ENCODE results near the gene ATP10B. TPM values are rescaled to one million over a fixed set of nuclear protein-coding genes. Genes with fewer than 3 reads are reported as not detected.

Gene ATP10B
- total and polyA plus RNA-seq, 2 of the 13 experiments (the other 11 are each of a cell fraction or from before 2014, with no cell fraction given) = not detected

- TF ChIP-seq GZF1 (CRISPR knock-in tag; IDR thresholded peaks at IDR 0.05) (no peak), SNAPC5 (CRISPR knock-in tag; IDR thresholded peaks at IDR 0.05; ENCODE audit: borderline replicate concordance) (no peak), FOSL2 (CRISPR knock-in tag; IDR thresholded peaks at IDR 0.05) (no peak), SMC3 (IDR thresholded peaks at IDR 0.05; ENCODE audit: low read length) (no peak), MZF1 (CRISPR knock-in tag; IDR thresholded peaks at IDR 0.05; ENCODE audit: borderline replicate concordance) (no peak)
- WGBS (ENCODE audit: low lambda C conversion rate) = 85% methylated on average over 2 of the region's 2 CpGs
- CTCF ChIA-PET (ENCODE audit: low intra/inter-chr PET ratio, low total read pairs) = no interaction called here
- ATAC-seq (no peak), FAIRE-seq (no peak), DNase-seq (ENCODE audit: low spot score) (no peak)
- H3K9me3 ChIP-seq (ENCODE audit: low read length) = no peaks in the 10 kb centered on the region
- no peaks in the 10 kb centered on the region for H3K36me3 ChIP-seq (replicated peaks in 1 of 2; ENCODE audit: control insufficient read depth in 1 of 2, insufficient read depth in 2 of 2, low read length in 2 of 2)
- no peak overlapping the region for H2AFZ ChIP-seq (ENCODE audit: low read length)
- no peaks in the 10 kb centered on the region for H3K79me2 ChIP-seq (ENCODE audit: insufficient read depth, low read length)
- H4K20me1 ChIP-seq (ENCODE audit: insufficient read depth, low read length) = no peaks in the 10 kb centered on the region
- H3K9ac ChIP-seq (ENCODE audit: insufficient read depth, low read depth, low read length) = no peak overlapping the region
- H3K4me3 ChIP-seq (replicated peaks in 1 of 3; ENCODE audit: insufficient read depth in 1 of 3, low read depth in 2 of 3, low read length in 3 of 3) = no peak overlapping the region
- BruUV-seq (replicated peaks) = no TSS peak
- H3K4me2 ChIP-seq (ENCODE audit: low read depth, low read length) = no peak overlapping the region
- no peak overlapping the region for H3K27ac ChIP-seq (ENCODE audit: extremely low read length, insufficient read depth, low read length)
- intact Hi-C loops (cut with micrococcal nuclease; ENCODE audit: unreplicated experiment) = no loop called here
- H3K4me1 ChIP-seq (ENCODE audit: insufficient read depth, low read length) = no peaks in the 10 kb centered on the region
- in situ Hi-C loops (cut with HindIII; ENCODE audit: extremely low pct_ligation_motif_present, low pct_unique_long_range_greater_than_20kb) = no loop called here
- no peaks in the 10 kb centered on the region for H3K27me3 ChIP-seq (ENCODE audit: control insufficient read depth in 1 of 2, insufficient read depth in 2 of 2, low read length in 2 of 2)
- POLR2A ChIA-PET = no interaction called here
Measured at GRCh38 chr5:160692271-160692670, 159.7 kb downstream of the ATP10B start.

DNA sequence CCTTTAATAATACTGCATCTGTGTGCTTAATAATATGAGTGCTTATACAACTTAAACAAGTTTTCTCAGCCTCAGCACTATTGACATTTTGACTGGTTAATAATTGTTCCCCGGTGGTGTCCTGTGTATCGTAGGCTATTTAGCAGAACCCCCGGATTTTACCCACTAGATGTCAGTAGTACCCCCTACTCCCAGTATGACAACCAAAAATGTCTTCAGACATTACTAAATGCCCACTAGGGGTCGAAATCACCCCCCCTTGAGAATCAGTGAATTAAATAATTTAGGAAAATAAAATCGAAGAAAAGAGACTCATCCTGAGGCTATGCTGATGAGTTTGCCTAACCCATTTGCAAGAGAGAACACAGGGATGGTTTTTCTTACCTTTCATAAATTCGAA lies 166.3 kb downstream of the ATP10B start:
- POLR2A ChIA-PET = no interaction called here
- H3K79me2 ChIP-seq (ENCODE audit: insufficient read depth, low read length) = no peaks in the 10 kb centered on the region
- TF ChIP-seq ZNF772 (CRISPR knock-in tag; IDR thresholded peaks at IDR 0.05) (no peak), ZC3H13 (CRISPR knock-in tag; IDR thresholded peaks at IDR 0.05) (no peak), TCF7 (IDR thresholded peaks at IDR 0.05; ENCODE audit: low read depth) (no peak), CENPX (CRISPR knock-in tag; IDR thresholded peaks at IDR 0.05) (no peak), THRA (CRISPR knock-in tag; IDR thresholded peaks at IDR 0.05; ENCODE audit: borderline replicate concordance) (no peak), CTCF (CRISPR knock-in tag; IDR thresholded peaks at IDR 0.05) (peak; percentile 51), BORCS8-MEF2B (CRISPR knock-in tag; IDR thresholded peaks at IDR 0.05) (no peak), SMC3 (IDR thresholded peaks at IDR 0.05; ENCODE audit: low read length) (0 out of 2 replicates have a peak, but pooled peaks have one; percentile 5), STAG1 (CRISPR knock-in tag; IDR thresholded peaks at IDR 0.05) (peak; percentile 58), ZNF343 (CRISPR knock-in tag; IDR thresholded peaks at IDR 0.05) (no peak), HNRNPLL (IDR thresholded peaks at IDR 0.05; ENCODE audit: low read depth, low read length, poor library complexity, severe bottlenecking) (no peak), RAD21 (CRISPR knock-in tag; IDR thresholded peaks at IDR 0.05) (0 out of 2 replicates have a peak, but pooled peaks have one; percentile 16), ZBTB20 (CRISPR knock-in tag; IDR thresholded peaks at IDR 0.05; ENCODE audit: borderline replicate concordance, low read depth) (no peak)

More for the DNA sequence above, 166.3 kb downstream of the ATP10B start:
- in situ Hi-C loops (cut with HindIII; ENCODE audit: extremely low pct_ligation_motif_present, low pct_unique_long_range_greater_than_20kb) (no loop called here), intact Hi-C loops (cut with micrococcal nuclease; ENCODE audit: unreplicated experiment) (loop anchor here (1.0 to 2.0 kb wide), 2 partner anchors 102 to 247 kb away; no protein-coding TSS in a partner anchor)
- ATAC-seq (peak; percentile 92), DNase-seq (ENCODE audit: low spot score) (peak; percentile 45), FAIRE-seq (peak; percentile 72)
- Histone ChIP-seq H3K27me3 (ENCODE audit: control insufficient read depth in 1 of 2, insufficient read depth in 2 of 2, low read length in 2 of 2) (no peaks in the 10 kb centered on the region), H3K4me3 (replicated peaks in 1 of 3; ENCODE audit: insufficient read depth in 1 of 3, low read depth in 2 of 3, low read length in 3 of 3) (no peak overlapping the region), H3K9ac (ENCODE audit: insufficient read depth, low read depth, low read length) (no peak overlapping the region), H3K36me3 (replicated peaks in 1 of 2; ENCODE audit: control insufficient read depth in 1 of 2, insufficient read depth in 2 of 2, low read length in 2 of 2) (no peaks in the 10 kb centered on the region), H3K27ac (ENCODE audit: extremely low read length, insufficient read depth, low read length) (no peak overlapping the region), H3K9me3 (ENCODE audit: low read length) (no peaks in the 10 kb centered on the region), H3K4me1 (ENCODE audit: insufficient read depth, low read length) (no peaks in the 10 kb centered on the region), H3K4me2 (ENCODE audit: low read depth, low read length) (no peak overlapping the region), H4K20me1 (ENCODE audit: insufficient read depth, low read length) (no peaks in the 10 kb centered on the region), H2AFZ (ENCODE audit: low read length) (no peak overlapping the region)
- 3% methylated on average over 6 of the region's 6 CpGs for WGBS (ENCODE audit: low lambda C conversion rate)
- CTCF ChIA-PET (ENCODE audit: low intra/inter-chr PET ratio, low total read pairs) = no interaction called here
- BruUV-seq (replicated peaks) = no TSS peak
